Gastrocnemius medialis (tissue), 4 donors: ENCODE data around the gene NKTR. TPM values are rescaled to one million over a fixed set of nuclear protein-coding genes. Genes with fewer than 3 reads are reported as not detected.

Source experiments
- ATAC-seq, 2 donors: fragments of 150-250 bp; one replicate each; pipeline ENCODE4 v1.9.1; 2016
- DNase-seq, 2 donors: peaks; one replicate each; pipeline ENCODE4 v3.0.0-alpha.2; 2019
- H3K27ac ChIP-seq, 4 donors: fragments of 200-600 bp; sonication (generic); 1 replicate in 1 of 4; 2 replicates in 3 of 4; pipeline ENCODE4 v1.5.1; 2016 to 2018; ENCODE audit warnings: mild to moderate bottlenecking in 2 of 4, moderate library complexity in 1 of 4
- H3K27me3 ChIP-seq, 3 donors: fragments of 200-600 bp; sonication (generic) in 2 of 3; 1 replicate in 1 of 3; 2 replicates in 2 of 3; pipeline versions ENCODE4 v1.5.1 to v1.6.0; 2016 to 2019; ENCODE audit warnings: mild to moderate bottlenecking in 1 of 3, moderate library complexity in 1 of 3
- H3K36me3 ChIP-seq, 2 donors: fragments of 200-600 bp; sonication (generic) in 1 of 2; one replicate each; pipeline ENCODE4 v1.5.1; 2017 to 2018
- H3K4me1 ChIP-seq, 2 donors: fragments of 200-600 bp; sonication (generic) in 1 of 2; one replicate each; pipeline ENCODE4 v1.5.1; 2016 to 2017; ENCODE audit warnings: mild to moderate bottlenecking in 2 of 2
- H3K4me3 ChIP-seq, 4 donors: fragments of 200-600 bp; sonication (generic) in 3 of 4; 1 replicate in 1 of 4; 2 replicates in 3 of 4; pipeline ENCODE4 v1.5.1; 2016 to 2019; ENCODE audit warnings: mild to moderate bottlenecking in 2 of 4
- H3K9me3 ChIP-seq, 3 donors: fragments of 200-600 bp; sonication (generic) in 2 of 3; 1 replicate in 1 of 3; 2 replicates in 2 of 3; pipeline ENCODE4 v1.5.1; 2016 to 2019
- CTCF ChIP-seq, 5 experiments: fragments of 450-650 bp in 3 of 5; fragments of 200-600 bp in 2 of 5; sonication (generic) in 2 of 5; IDR thresholded peaks in 4 of 5; conservative IDR thresholded peaks in 1 of 5; 1 replicate in 4 of 5; 2 replicates in 1 of 5; pipeline ENCODE4 v1.5.1; 2016 to 2019; ENCODE audit warnings: antibody characterized with exemption in 5 of 5, mild to moderate bottlenecking in 3 of 5, moderate library complexity in 3 of 5
- POLR2A ChIP-seq, 2 donors: fragments of 450-650 bp; IDR thresholded peaks; one replicate each; pipeline ENCODE4 v1.6.1; 2017; ENCODE audit warnings: antibody characterized with exemption in 2 of 2, mild to moderate bottlenecking in 2 of 2, moderate library complexity in 2 of 2
- in situ Hi-C, 4 donors: fragments of 200-750 bp; cut with MboI; loops; one replicate each; pipeline versions ENCODE4 v1.15.0 to v1.8.0; 2017; ENCODE audit warnings: low sequenced_read_pairs in 4 of 4
- intact Hi-C: fragments of 100-400 bp; cut with DNase I; formaldehyde crosslinking; loops from one replicate; pipeline ENCODE4 v1.15.1; 2023; ENCODE audit warnings: low total_unique reads
- total RNA-seq, 4 donors: library from RNA; depleted of rRNA; stranded (reverse); fragments of >200 nt; gene quantifications; one replicate each; pipeline versions ENCODE4 v1.1.0 to v1.2.3, GENCODE V29; 2016

The NKTR gene
- total RNA-seq, 4 donors from 2014 or later, result 10.0 to 56.6 (median 13.6) TPM

GRCh38 chr3:42665050-42665878, 64.8 kb downstream of the NKTR start:
- Histone ChIP-seq H3K36me3 (no peaks in the 10 kb centered on the region), H3K27ac (peak overlapping the region; percentile 74 to 83 (median 81)), H3K27me3 (no peaks in the 10 kb centered on the region), H3K9me3 (no peaks in the 10 kb centered on the region), H3K4me1 (peaks cover 42 to 46% of the 10 kb centered on the region in 2 donors), H3K4me3 (no peak overlapping the region)
- intact Hi-C loops (no loop called here), in situ Hi-C loops (no loop called here)
- DNase-seq (no peak), ATAC-seq (no peak)
- TF ChIP-seq POLR2A (IDR thresholded peaks at IDR 0.05) (no peak), CTCF (IDR thresholded peaks at IDR 0.05 in 4 of 5, conservative IDR thresholded peaks at IDR 0.05 in 1 of 5) (no peak)

DNA sequence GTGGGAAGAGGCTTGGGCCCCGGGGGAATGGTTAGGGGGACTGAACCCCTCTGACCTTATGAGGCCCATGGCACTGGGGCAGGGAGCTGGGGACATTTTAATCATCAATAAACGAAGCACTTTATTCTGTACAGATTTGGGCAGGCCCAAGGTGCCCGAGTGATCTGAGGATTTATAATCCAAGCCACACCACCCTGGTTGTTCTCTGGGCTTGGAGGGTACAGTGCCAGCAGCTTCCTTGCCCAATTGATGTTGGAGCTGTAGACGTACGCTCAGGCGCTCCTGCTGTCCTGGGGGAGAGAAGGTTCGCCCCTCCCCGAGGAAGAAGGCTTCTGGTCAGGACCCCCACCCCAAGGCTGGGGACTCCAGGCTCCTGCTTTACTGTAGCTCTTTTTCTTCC, 65.5 kb downstream of the NKTR start:
- H3K4me1 ChIP-seq, result peaks cover 37 to 41% of the 10 kb centered on the region in 2 donors
- in situ Hi-C loops, result no loop called here
- H3K9me3 ChIP-seq, result no peaks in the 10 kb centered on the region
- H3K36me3 ChIP-seq, result no peaks in the 10 kb centered on the region
- peak overlapping the region; percentile 74 to 83 (median 81) for H3K27ac ChIP-seq
- DNase-seq (no peak), ATAC-seq (peak; percentile 13 to 38)
- no peak overlapping the region for H3K4me3 ChIP-seq
- no peaks in the 10 kb centered on the region for H3K27me3 ChIP-seq
- intact Hi-C loops, result no loop called here
- TF ChIP-seq POLR2A (IDR thresholded peaks at IDR 0.05) (no peak), CTCF (IDR thresholded peaks at IDR 0.05 in 4 of 5, conservative IDR thresholded peaks at IDR 0.05 in 1 of 5) (no peak)

GRCh38 chr3:42666577-42666998, 66.1 kb downstream of the NKTR start:
- in situ Hi-C loops (no loop called here), intact Hi-C loops (no loop called here)
- peak overlapping the region; percentile 74 to 83 (median 81) for H3K27ac ChIP-seq
- TF ChIP-seq CTCF (IDR thresholded peaks at IDR 0.05 in 4 of 5, conservative IDR thresholded peaks at IDR 0.05 in 1 of 5), result no peak
- TF ChIP-seq POLR2A (IDR thresholded peaks at IDR 0.05), result no peak
- H3K9me3 ChIP-seq, result no peaks in the 10 kb centered on the region
- H3K4me3 ChIP-seq, result no peak overlapping the region
- ATAC-seq (peak; percentile 13 to 57), DNase-seq (peak in 1 of 2 donors; percentile 71)
- H3K36me3 ChIP-seq, result no peaks in the 10 kb centered on the region
- no peaks in the 10 kb centered on the region for H3K27me3 ChIP-seq
- peaks cover 32 to 41% of the 10 kb centered on the region in 2 donors for H3K4me1 ChIP-seq

DNA sequence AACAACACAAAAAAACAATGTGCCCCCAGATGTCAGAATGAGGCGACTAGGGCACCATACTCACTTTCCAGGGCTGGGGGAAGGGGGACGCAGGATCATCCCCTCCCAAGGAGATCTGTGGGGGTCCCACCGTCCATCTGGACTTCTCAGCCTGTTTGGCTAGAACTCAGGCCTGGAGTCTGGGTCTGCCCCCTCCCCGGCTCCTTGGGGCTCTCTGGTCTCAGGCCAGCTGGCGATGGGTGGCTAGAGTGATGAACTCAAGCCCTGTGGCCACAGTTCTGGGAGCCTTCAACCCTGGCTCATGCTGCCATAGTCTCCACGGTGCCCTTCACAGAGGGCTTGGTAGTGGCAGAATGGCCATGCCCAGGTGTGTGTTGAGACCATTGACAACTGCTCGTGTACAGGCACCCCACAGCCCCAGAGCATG, 66.6 kb downstream of the NKTR start:
- in situ Hi-C loops, result no loop called here
- H3K36me3 ChIP-seq, result no peaks in the 10 kb centered on the region
- ATAC-seq, result no peak

More for the DNA sequence above, 66.6 kb downstream of the NKTR start:
- no peak overlapping the region for H3K4me3 ChIP-seq
- peak in 1 of 2 donors; percentile 34 for DNase-seq
- H3K27me3 ChIP-seq, result no peaks in the 10 kb centered on the region
- intact Hi-C loops, result no loop called here
- peak overlapping the region; percentile 74 to 83 (median 81) for H3K27ac ChIP-seq
- H3K4me1 ChIP-seq, result peaks cover 28 to 36% of the 10 kb centered on the region in 2 donors
- no peak for TF ChIP-seq CTCF (IDR thresholded peaks at IDR 0.05 in 4 of 5, conservative IDR thresholded peaks at IDR 0.05 in 1 of 5)
- no peak for TF ChIP-seq POLR2A (IDR thresholded peaks at IDR 0.05)
- no peaks in the 10 kb centered on the region for H3K9me3 ChIP-seq
